HAP-1 (cell line): ENCODE measurements around the gene SLC25A21.
"Not testable (repeated sequence)": the region's sequence is repeated elsewhere in the genome, so short reads cannot be mapped to it uniquely, and the experiment has no call there.

Experiments
- DNase-seq, 2 experiments: peaks; one replicate each; pipeline ENCODE4 v3.0.0-alpha.2; 2016 to 2020; ENCODE audit warnings: low spot score in 2 of 2
- H3K27me3 ChIP-seq: fragments of 250-450 bp; sonication (Bioruptor Pico); 2 replicates; pipeline ENCODE4 v1.5.1; 2020; ENCODE audit warnings: low read depth, mild to moderate bottlenecking, moderate library complexity
- H3K36me3 ChIP-seq: fragments of 250-450 bp; sonication (Bioruptor Pico); replicated peaks from 2 replicates; pipeline ENCODE4 v1.5.1; 2020; ENCODE audit warnings: mild to moderate bottlenecking
- H3K4me1 ChIP-seq: fragments of 250-450 bp; sonication (Bioruptor Pico); 2 replicates; pipeline ENCODE4 v1.5.1; 2020; ENCODE audit warnings: mild to moderate bottlenecking
- H3K4me3 ChIP-seq: fragments of 250-450 bp; sonication (Bioruptor Pico); 2 replicates; pipeline ENCODE4 v1.5.1; 2020; ENCODE audit warnings: mild to moderate bottlenecking, moderate library complexity
- H3K9me3 ChIP-seq: fragments of 250-450 bp; sonication (Bioruptor Pico); 2 replicates; pipeline ENCODE4 v1.5.1; 2020; ENCODE audit warnings: mild to moderate bottlenecking, moderate library complexity
- in situ Hi-C: fragments of 300-500 bp; cut with MboI; formaldehyde crosslinking; loops from 3 replicates; pipeline ENCODE4 v1.14.3; 2020; ENCODE audit warnings: low sequenced_read_pairs, inconsistent platforms, mixed read lengths

SLC25A21 gene

GRCh38 chr14:36870776-36871175 is 301.6 kb downstream of the SLC25A21 start:
- H3K4me1 ChIP-seq: no peaks in the 10 kb centered on the region
- no peak for DNase-seq
- no peaks in the 10 kb centered on the region for H3K36me3 ChIP-seq
- in situ Hi-C loops: no loop called here
- no peak overlapping the region for H3K4me3 ChIP-seq
- no peaks in the 10 kb centered on the region for H3K9me3 ChIP-seq
- H3K27me3 ChIP-seq: no peaks in the 10 kb centered on the region

- H3K36me3 ChIP-seq: no peaks in the 10 kb centered on the region
- H3K4me3 ChIP-seq: no peak overlapping the region
- peaks cover 5% of the 10 kb centered on the region; the same call in 1 of the 2 replicates for H3K27me3 ChIP-seq
- H3K4me1 ChIP-seq: no peaks in the 10 kb centered on the region
- no peak for DNase-seq
- in situ Hi-C loops: no loop called here
- no peaks in the 10 kb centered on the region for H3K9me3 ChIP-seq
Observed at GRCh38 chr14:36869125-36869524, 303.3 kb downstream of the SLC25A21 start.

GRCh38 chr14:36866867-36867266 is 305.5 kb downstream of the SLC25A21 start:
- in situ Hi-C loops: no loop called here

GRCh38 chr14:36863271-36863670 is 309.1 kb downstream of the SLC25A21 start:
- Histone ChIP-seq H3K4me1 (no peaks in the 10 kb centered on the region), H3K4me3 (no peak overlapping the region), H3K36me3 (no peaks in the 10 kb centered on the region), H3K27me3 (peaks cover 5% of the 10 kb centered on the region; the same call in 1 of the 2 replicates), H3K9me3 (no peaks in the 10 kb centered on the region)
- DNase-seq: no peak
- in situ Hi-C loops: no loop called here

More at GRCh38 chr14:36866867-36867266, 305.5 kb downstream of the SLC25A21 start:
- Histone ChIP-seq H3K4me3 (no peak overlapping the region), H3K4me1 (no peaks in the 10 kb centered on the region), H3K36me3 (no peaks in the 10 kb centered on the region), H3K9me3 (no peaks in the 10 kb centered on the region), H3K27me3 (peaks cover 5% of the 10 kb centered on the region; the same call in 1 of the 2 replicates)
- no peak for DNase-seq

GRCh38 chr14:36862237-36862636 is 310.2 kb downstream of the SLC25A21 start:
- H3K4me1 ChIP-seq, H3K27me3 ChIP-seq, H3K36me3 ChIP-seq, in situ Hi-C loops, H3K4me3 ChIP-seq, DNase-seq, H3K9me3 ChIP-seq: not testable (repeated sequence)

GRCh38 chr14:36860831-36861230 is 311.6 kb downstream of the SLC25A21 start:
- in situ Hi-C loops: no loop called here
- Histone ChIP-seq H3K36me3 (no peaks in the 10 kb centered on the region), H3K4me1 (no peaks in the 10 kb centered on the region), H3K9me3 (no peaks in the 10 kb centered on the region), H3K27me3 (peaks cover 9% of the 10 kb centered on the region; the same call in 1 of the 2 replicates), H3K4me3 (no peak overlapping the region)
- DNase-seq: no peak

GRCh38 chr14:36859119-36859518 is 313.3 kb downstream of the SLC25A21 start:
- Histone ChIP-seq H3K4me1 (no peaks in the 10 kb centered on the region), H3K4me3 (no peak overlapping the region), H3K36me3 (no peaks in the 10 kb centered on the region), H3K27me3 (peaks cover 8% of the 10 kb centered on the region), H3K9me3 (no peaks in the 10 kb centered on the region)
- no peak for DNase-seq
- in situ Hi-C loops: no loop called here

GRCh38 chr14:36857842-36858445 is 314.5 kb downstream of the SLC25A21 start:
- Histone ChIP-seq H3K36me3 (no peaks in the 10 kb centered on the region), H3K4me3 (no peak overlapping the region), H3K9me3 (no peaks in the 10 kb centered on the region), H3K4me1 (no peaks in the 10 kb centered on the region), H3K27me3 (peaks cover 17% of the 10 kb centered on the region)
- DNase-seq: no peak
- in situ Hi-C loops: no loop called here

GRCh38 chr14:36857136-36857535 is 315.3 kb downstream of the SLC25A21 start:
- no peak for DNase-seq
- no peak overlapping the region for H3K4me3 ChIP-seq

GRCh38 chr14:36856095-36856878 is 316.1 kb downstream of the SLC25A21 start:
- peaks cover 17% of the 10 kb centered on the region for H3K27me3 ChIP-seq
- no peaks in the 10 kb centered on the region for H3K36me3 ChIP-seq
- no peak for DNase-seq
- no peaks in the 10 kb centered on the region for H3K9me3 ChIP-seq
- H3K4me1 ChIP-seq: no peaks in the 10 kb centered on the region
- no peak overlapping the region for H3K4me3 ChIP-seq
- in situ Hi-C loops: no loop called here

More at GRCh38 chr14:36857136-36857535, 315.3 kb downstream of the SLC25A21 start:
- no peaks in the 10 kb centered on the region for H3K9me3 ChIP-seq
- H3K27me3 ChIP-seq: peaks cover 17% of the 10 kb centered on the region
- in situ Hi-C loops: no loop called here
- H3K4me1 ChIP-seq: no peaks in the 10 kb centered on the region
- no peaks in the 10 kb centered on the region for H3K36me3 ChIP-seq

- H3K4me3 ChIP-seq: no peak overlapping the region
- no peaks in the 10 kb centered on the region for H3K9me3 ChIP-seq
- DNase-seq: no peak
- no peaks in the 10 kb centered on the region for H3K36me3 ChIP-seq
- in situ Hi-C loops: no loop called here
- peaks cover 17% of the 10 kb centered on the region for H3K27me3 ChIP-seq
- H3K4me1 ChIP-seq: no peaks in the 10 kb centered on the region
Observed at GRCh38 chr14:36855396-36855795, 317.0 kb downstream of the SLC25A21 start.

GRCh38 chr14:36852981-36853691 is 319.3 kb downstream of the SLC25A21 start:
- peaks cover 20% of the 10 kb centered on the region for H3K27me3 ChIP-seq
- no peak for DNase-seq

GRCh38 chr14:36848213-36848612 is 324.2 kb downstream of the SLC25A21 start:
- no peaks in the 10 kb centered on the region for H3K4me1 ChIP-seq
- DNase-seq: no peak

More at GRCh38 chr14:36852981-36853691, 319.3 kb downstream of the SLC25A21 start:
- no peak overlapping the region for H3K4me3 ChIP-seq
- in situ Hi-C loops: no loop called here
- H3K36me3 ChIP-seq: no peaks in the 10 kb centered on the region
- H3K9me3 ChIP-seq: no peaks in the 10 kb centered on the region
- H3K4me1 ChIP-seq: no peaks in the 10 kb centered on the region

GRCh38 chr14:36847366-36847765 is 325.0 kb downstream of the SLC25A21 start:
- no peaks in the 10 kb centered on the region for H3K4me1 ChIP-seq
- H3K36me3 ChIP-seq: no peaks in the 10 kb centered on the region
- in situ Hi-C loops: no loop called here
- DNase-seq: no peak
- H3K9me3 ChIP-seq: no peaks in the 10 kb centered on the region
- no peak overlapping the region for H3K4me3 ChIP-seq
- peaks cover 8% of the 10 kb centered on the region; the same call in 1 of the 2 replicates for H3K27me3 ChIP-seq

More at GRCh38 chr14:36848213-36848612, 324.2 kb downstream of the SLC25A21 start:
- no peaks in the 10 kb centered on the region for H3K9me3 ChIP-seq
- peaks cover 8% of the 10 kb centered on the region; the same call in 1 of the 2 replicates for H3K27me3 ChIP-seq
- in situ Hi-C loops: no loop called here
- no peaks in the 10 kb centered on the region for H3K36me3 ChIP-seq
- H3K4me3 ChIP-seq: no peak overlapping the region
